HCT116 (cell line): ENCODE results near the gene INKA2. TPM values are rescaled to one million over a fixed set of nuclear protein-coding genes. Genes with fewer than 3 reads are reported as not detected.

Experiments
- ATAC-seq: fragments of 200-7000 bp; cut with Tn5 transposase; 2 replicates; pipeline ENCODE4 v1.9.1; 2020; ENCODE audit warnings: mild to moderate bottlenecking, moderate library complexity
- BruUV-seq: library from RNA; stranded (reverse); fragments of 400-500 nt; replicated peaks from 2 replicates; lab custom pipeline; 2021; lab: Mats Ljungman, UMichigan
- CTCF ChIA-PET: fragments of 300-600 bp; sonication (Branson Sonifier 250); formaldehyde crosslinking; loops from one replicate; lab custom pipeline; 2021; ENCODE audit warnings: antibody characterized with exemption; lab: Charles Lee
- POLR2A ChIA-PET: fragments of 300-600, 350-600 bp; sonication (Branson Sonifier 250); formaldehyde crosslinking; loops from one replicate; lab custom pipeline; 2021; ENCODE audit warnings: antibody characterized with exemption; lab: Charles Lee
- RAD21 ChIA-PET, 2 experiments: fragments of 300-600 bp; sonication (Branson Sonifier 250); formaldehyde crosslinking; loops; one replicate each; lab custom pipeline; 2023; ENCODE audit warnings: low total read pairs in 2 of 2; ENCODE audit not compliant: uncharacterized antibody in 2 of 2, unreplicated experiment in 2 of 2, low non-redundant PET in 1 of 2; lab: Charles Lee
- DNase-seq: peaks from one replicate; pipeline ENCODE4 v3.0.0-alpha.2; 2010; ENCODE audit warnings: low read depth, low spot score
- H2AFZ ChIP-seq: fragments of 200-600 bp; shearing (Covaris generic), sonication (generic); 2 replicates; pipeline ENCODE4 v1.6.1; 2017; ENCODE audit warnings: low read depth, mixed run types, mixed read lengths, antibody characterized with exemption, low read length; ENCODE audit not compliant: poor library complexity, severe bottlenecking
- H3K27ac ChIP-seq: 2 replicates; pipeline ENCODE4 v1.5.1; 2012; ENCODE audit warnings: low read depth, low read length
- H3K27me3 ChIP-seq: fragments of 200-600 bp; sonication (generic); 2 replicates; pipeline ENCODE4 v1.6.1; 2016; ENCODE audit warnings: mixed run types, low read length, mixed read lengths; ENCODE audit not compliant: insufficient read depth
- H3K36me3 ChIP-seq, 2 experiments: fragments of 200-500 bp in 1 of 2; fragments of 200-600 bp in 1 of 2; sonication (Bioruptor generic) in 1 of 2; sonication (generic) in 1 of 2; 2 replicates each; pipeline versions ENCODE4 v1.5.1 to v1.6.1; 2014 to 2016; ENCODE audit warnings: low read length in 2 of 2, inconsistent platforms in 1 of 2, mixed read lengths in 1 of 2, mixed run types in 1 of 2; ENCODE audit not compliant: insufficient read depth in 2 of 2, control insufficient read depth in 1 of 2
- H3K4me1 ChIP-seq, 2 experiments: fragments of 200-600 bp in 1 of 2; sonication (generic) in 1 of 2; 2 replicates each; pipeline versions ENCODE4 v1.5.1 to v1.6.1; 2012 to 2017; ENCODE audit warnings: low read length in 2 of 2, inconsistent platforms in 1 of 2, mild to moderate bottlenecking in 1 of 2, mixed read lengths in 1 of 2, mixed run types in 1 of 2, moderate library complexity in 1 of 2; ENCODE audit not compliant: insufficient read depth in 2 of 2, control insufficient read depth in 1 of 2
- H3K4me2 ChIP-seq: fragments of 200-600 bp; sonication (generic); 2 replicates; pipeline ENCODE4 v1.6.1; 2017; ENCODE audit warnings: mixed run types, low read length, mixed read lengths
- H3K4me3 ChIP-seq, 2 experiments: fragments of 200-600 bp in 1 of 2; sonication (generic) in 1 of 2; replicated peaks in 1 of 2; 2 replicates each; pipeline ENCODE4 v1.5.1; 2011 to 2016; ENCODE audit warnings: low read length in 2 of 2, control low read depth in 1 of 2, low read depth in 1 of 2, mild to moderate bottlenecking in 1 of 2, mixed read lengths in 1 of 2, mixed run types in 1 of 2
- H3K79me2 ChIP-seq: fragments of 200-600 bp; sonication (generic); 2 replicates; pipeline ENCODE4 v1.6.1; 2017; ENCODE audit warnings: mild to moderate bottlenecking, mixed run types, low read length, moderate library complexity, mixed read lengths; ENCODE audit not compliant: insufficient read depth
- H3K9ac ChIP-seq: fragments of 200-600 bp; sonication (generic); 2 replicates; pipeline ENCODE4 v1.6.1; 2016; ENCODE audit warnings: low read length, mixed read lengths
- H3K9me2 ChIP-seq: fragments of 200-600 bp; sonication (generic), shearing (Covaris generic); 2 replicates; pipeline ENCODE4 v1.6.1; 2017; ENCODE audit warnings: mixed run types, mild to moderate bottlenecking, moderate library complexity; ENCODE audit not compliant: insufficient read depth
- H3K9me3 ChIP-seq, 2 experiments: fragments of 200-500 bp in 1 of 2; fragments of 200-600 bp in 1 of 2; sonication (Bioruptor generic) in 1 of 2; sonication (generic) in 1 of 2; 2 replicates each; pipeline ENCODE4 v1.6.1; 2014 to 2017; ENCODE audit warnings: low read length in 2 of 2, mixed read lengths in 2 of 2, inconsistent platforms in 1 of 2, low read depth in 1 of 2, mild to moderate bottlenecking in 1 of 2, mixed run types in 1 of 2, moderate library complexity in 1 of 2; ENCODE audit not compliant: control insufficient read depth in 1 of 2, insufficient read depth in 1 of 2
- H4K20me1 ChIP-seq: fragments of 200-600 bp; sonication (generic), shearing (Covaris generic); 2 replicates; pipeline ENCODE4 v1.6.1; 2017; ENCODE audit warnings: mixed run types, mild to moderate bottlenecking, moderate library complexity; ENCODE audit not compliant: insufficient read depth
- CBX3 ChIP-seq: IDR thresholded peaks from 2 replicates; pipeline ENCODE4 v1.6.1; 2012; ENCODE audit warnings: low read depth
- EGR1 ChIP-seq: IDR thresholded peaks from 2 replicates; pipeline ENCODE4 v1.6.1; 2012; ENCODE audit warnings: low read depth
- EZH2phosphoT487 ChIP-seq: fragments of 200-600 bp; IDR thresholded peaks from 2 replicates; pipeline ENCODE4 v1.6.1; 2018; ENCODE audit warnings: antibody characterized with exemption, borderline replicate concordance
- POLR2AphosphoS5 ChIP-seq: IDR thresholded peaks from 2 replicates; pipeline ENCODE4 v1.6.1; 2011; ENCODE audit warnings: mild to moderate bottlenecking, low read depth, low read length, moderate library complexity
- SIN3A ChIP-seq: IDR thresholded peaks from 2 replicates; pipeline ENCODE4 v1.6.1; 2012; ENCODE audit warnings: low read depth
- ZBTB33 ChIP-seq: IDR thresholded peaks from 2 replicates; pipeline ENCODE4 v1.6.1; 2011; ENCODE audit warnings: mild to moderate bottlenecking, low read length, moderate library complexity; ENCODE audit not compliant: insufficient replicate concordance; ENCODE audit errors: extremely low read depth
- ZFX ChIP-seq: fragments of 450-650 bp; IDR thresholded peaks from 2 replicates; pipeline ENCODE4 v1.6.1; 2017
- intact Hi-C: fragments of 100-400 bp; cut with micrococcal nuclease; formaldehyde crosslinking; loops from 2 replicates; pipeline ENCODE4 v1.10.0; 2022
- total RNA-seq: library from RNA; stranded (reverse); gene quantifications from one replicate; pipeline ENCODE4 v1.2.1, GENCODE V29; 2021; ENCODE audit not compliant: unreplicated experiment
- TF ChIP-seq, protein P1 (sequence below): IDR thresholded peaks from 2 replicates; pipeline ENCODE4 v1.6.1; 2012; ENCODE audit warnings: low read depth
- TF ChIP-seq, protein P2 (sequence below): IDR thresholded peaks from 2 replicates; pipeline ENCODE4 v1.6.1; 2012
- TF ChIP-seq, protein P3 (sequence below): IDR thresholded peaks from 2 replicates; pipeline ENCODE4 v1.6.1; 2012

INKA2 gene
- total RNA-seq, 1 experiment from 2014 or later = 4.0 TPM

- peak; percentile 81 for ATAC-seq
- CTCF ChIA-PET = interaction anchor here (1.2 to 2.5 kb wide), 7 partner anchors 9 to 257 kb away, joined by 3 to 22 read pairs (median 5); no protein-coding TSS in a partner anchor
Measured at GRCh38 chr1:111738436-111739193, 580 bp downstream of the INKA2 start.

DNA sequence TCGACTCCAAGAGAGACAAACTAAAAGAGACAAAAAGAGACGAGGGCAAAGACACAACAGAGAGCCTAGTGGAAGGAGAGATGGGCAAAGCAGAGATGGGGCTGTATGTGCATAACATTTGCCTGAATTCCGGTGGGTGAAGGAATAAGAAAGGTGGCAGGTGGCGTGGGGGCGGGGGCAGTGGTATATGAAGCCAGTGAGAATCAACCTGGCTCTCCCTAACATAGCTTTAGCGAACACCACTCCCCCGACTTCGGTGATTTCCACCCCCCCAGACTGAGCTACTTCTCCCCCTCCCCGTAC, 1.1 kb downstream of the INKA2 start:
- peak overlapping the region; percentile 96; the same call in 1 of the 2 replicates for H3K27ac ChIP-seq
- BruUV-seq = no TSS peak
- ChIA-PET CTCF (interaction anchor here (1.3 to 2.5 kb wide), 4 partner anchors 9 to 256 kb away, joined by 3 to 22 read pairs (median 8); no protein-coding TSS in a partner anchor), POLR2A (interaction anchor here (1.2 kb wide), 1 partner anchor 9 kb away, joined by 5 read pairs; no protein-coding TSS in a partner anchor), RAD21 (interaction anchor here in 1 of 2 experiments (0.6 to 1.1 kb wide), 2 partner anchors 9 to 76 kb away, joined by 3 read pairs; no protein-coding TSS in a partner anchor)
- no peaks in the 10 kb centered on the region for H3K9me3 ChIP-seq
- H3K79me2 ChIP-seq = no peaks in the 10 kb centered on the region
- peak overlapping the region; percentile 81 for H3K4me2 ChIP-seq
- peaks cover 15 to 28% of the 10 kb centered on the region in 2 experiments; a peak in 3 of 4 replicates for H3K4me1 ChIP-seq
- H3K36me3 ChIP-seq = no peaks in the 10 kb centered on the region
- DNase-seq = no peak
- no peak overlapping the region for H2AFZ ChIP-seq
- no peaks in the 10 kb centered on the region for H4K20me1 ChIP-seq
- intact Hi-C loops = no loop called here
- H3K9ac ChIP-seq = peak overlapping the region; percentile 49
- ATAC-seq = no peak
- no peaks in the 10 kb centered on the region for H3K27me3 ChIP-seq
- H3K4me3 ChIP-seq = peak overlapping the region; percentile 53 to 59
- H3K9me2 ChIP-seq = no peaks in the 10 kb centered on the region
- TF ChIP-seq ZFX (no peak), ZBTB33 (no peak), EZH2phosphoT487 (no peak), CBX3 (no peak), EGR1 (no peak)
- TF ChIP-seq, protein P1, sequence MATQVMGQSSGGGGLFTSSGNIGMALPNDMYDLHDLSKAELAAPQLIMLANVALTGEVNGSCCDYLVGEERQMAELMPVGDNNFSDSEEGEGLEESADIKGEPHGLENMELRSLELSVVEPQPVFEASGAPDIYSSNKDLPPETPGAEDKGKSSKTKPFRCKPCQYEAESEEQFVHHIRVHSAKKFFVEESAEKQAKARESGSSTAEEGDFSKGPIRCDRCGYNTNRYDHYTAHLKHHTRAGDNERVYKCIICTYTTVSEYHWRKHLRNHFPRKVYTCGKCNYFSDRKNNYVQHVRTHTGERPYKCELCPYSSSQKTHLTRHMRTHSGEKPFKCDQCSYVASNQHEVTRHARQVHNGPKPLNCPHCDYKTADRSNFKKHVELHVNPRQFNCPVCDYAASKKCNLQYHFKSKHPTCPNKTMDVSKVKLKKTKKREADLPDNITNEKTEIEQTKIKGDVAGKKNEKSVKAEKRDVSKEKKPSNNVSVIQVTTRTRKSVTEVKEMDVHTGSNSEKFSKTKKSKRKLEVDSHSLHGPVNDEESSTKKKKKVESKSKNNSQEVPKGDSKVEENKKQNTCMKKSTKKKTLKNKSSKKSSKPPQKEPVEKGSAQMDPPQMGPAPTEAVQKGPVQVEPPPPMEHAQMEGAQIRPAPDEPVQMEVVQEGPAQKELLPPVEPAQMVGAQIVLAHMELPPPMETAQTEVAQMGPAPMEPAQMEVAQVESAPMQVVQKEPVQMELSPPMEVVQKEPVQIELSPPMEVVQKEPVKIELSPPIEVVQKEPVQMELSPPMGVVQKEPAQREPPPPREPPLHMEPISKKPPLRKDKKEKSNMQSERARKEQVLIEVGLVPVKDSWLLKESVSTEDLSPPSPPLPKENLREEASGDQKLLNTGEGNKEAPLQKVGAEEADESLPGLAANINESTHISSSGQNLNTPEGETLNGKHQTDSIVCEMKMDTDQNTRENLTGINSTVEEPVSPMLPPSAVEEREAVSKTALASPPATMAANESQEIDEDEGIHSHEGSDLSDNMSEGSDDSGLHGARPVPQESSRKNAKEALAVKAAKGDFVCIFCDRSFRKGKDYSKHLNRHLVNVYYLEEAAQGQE = no peak

More at GRCh38 chr1:111738436-111739193, 580 bp downstream of the INKA2 start:
- TF ChIP-seq ZFX = peak; percentile 62
- TF ChIP-seq, protein P2, sequence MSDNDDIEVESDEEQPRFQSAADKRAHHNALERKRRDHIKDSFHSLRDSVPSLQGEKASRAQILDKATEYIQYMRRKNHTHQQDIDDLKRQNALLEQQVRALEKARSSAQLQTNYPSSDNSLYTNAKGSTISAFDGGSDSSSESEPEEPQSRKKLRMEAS = peak; percentile 51; the same call in 1 of the 2 replicates
- TF ChIP-seq POLR2AphosphoS5 = peak; percentile 51
- TF ChIP-seq EZH2phosphoT487 = no peak
- 0 out of 2 replicates have a peak, but pooled peaks have one; percentile 30 for TF ChIP-seq SIN3A
- peak; percentile 64 for TF ChIP-seq EGR1
- TF ChIP-seq, protein P3, sequence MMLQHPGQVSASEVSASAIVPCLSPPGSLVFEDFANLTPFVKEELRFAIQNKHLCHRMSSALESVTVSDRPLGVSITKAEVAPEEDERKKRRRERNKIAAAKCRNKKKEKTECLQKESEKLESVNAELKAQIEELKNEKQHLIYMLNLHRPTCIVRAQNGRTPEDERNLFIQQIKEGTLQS = no peak
- ChIA-PET POLR2A (interaction anchor here (1.0 to 1.2 kb wide), 3 partner anchors 9 to 230 kb away, joined by 3 to 5 read pairs (median 4); no protein-coding TSS in a partner anchor), RAD21 (interaction anchor here (0.6 to 1.2 kb wide), 4 partner anchors 9 to 76 kb away, joined by 3 to 4 read pairs (median 3); no protein-coding TSS in a partner anchor)
- Histone ChIP-seq H3K36me3 (no peaks in the 10 kb centered on the region), H3K79me2 (no peaks in the 10 kb centered on the region), H3K27ac (peak overlapping the region; percentile 96), H3K9me2 (no peaks in the 10 kb centered on the region), H4K20me1 (no peaks in the 10 kb centered on the region), H3K27me3 (no peaks in the 10 kb centered on the region), H3K4me3 (peak overlapping the region; percentile 53 to 59), H3K9me3 (no peaks in the 10 kb centered on the region), H3K9ac (peak overlapping the region; percentile 49), H2AFZ (peak overlapping the region; percentile 55), H3K4me1 (peaks cover 15 to 28% of the 10 kb centered on the region in 2 experiments; a peak in 3 of 4 replicates), H3K4me2 (peak overlapping the region; percentile 81)
- no TSS peak for BruUV-seq
- intact Hi-C loops = loop anchor here (1.0 kb wide), 1 partner anchor 17 kb away; the partner anchor contains the start of gene DDX20
- peak; percentile 49 for DNase-seq
